Astrocyte of the cerebellum (primary cell): ENCODE measurements around the gene IGF2BP3.

Source experiments
- DNase-seq: peaks from one replicate; pipeline ENCODE4 v3.0.0-alpha.2; 2011; ENCODE audit warnings: low read depth
- H3K4me3 ChIP-seq: 2 replicates; pipeline ENCODE4 v1.5.1; 2011; ENCODE audit warnings: mild to moderate bottlenecking, low read depth, low read length, moderate library complexity
- in situ Hi-C: cut with HindIII; loops from 2 replicates; pipeline ENCODE4 v1.10.0; 2017; ENCODE audit warnings: low sequenced_read_pairs
- TF ChIP-seq, protein P1 (sequence below): IDR thresholded peaks from 2 replicates; pipeline ENCODE4 v1.5.1; 2012; ENCODE audit warnings: low read length, low read depth, moderate library complexity, mild to moderate bottlenecking; ENCODE audit errors: missing control alignments

IGF2BP3 gene

GRCh38 chr7:23430893-23431259, 39.4 kb downstream of the IGF2BP3 start:
- TF ChIP-seq, protein P1, sequence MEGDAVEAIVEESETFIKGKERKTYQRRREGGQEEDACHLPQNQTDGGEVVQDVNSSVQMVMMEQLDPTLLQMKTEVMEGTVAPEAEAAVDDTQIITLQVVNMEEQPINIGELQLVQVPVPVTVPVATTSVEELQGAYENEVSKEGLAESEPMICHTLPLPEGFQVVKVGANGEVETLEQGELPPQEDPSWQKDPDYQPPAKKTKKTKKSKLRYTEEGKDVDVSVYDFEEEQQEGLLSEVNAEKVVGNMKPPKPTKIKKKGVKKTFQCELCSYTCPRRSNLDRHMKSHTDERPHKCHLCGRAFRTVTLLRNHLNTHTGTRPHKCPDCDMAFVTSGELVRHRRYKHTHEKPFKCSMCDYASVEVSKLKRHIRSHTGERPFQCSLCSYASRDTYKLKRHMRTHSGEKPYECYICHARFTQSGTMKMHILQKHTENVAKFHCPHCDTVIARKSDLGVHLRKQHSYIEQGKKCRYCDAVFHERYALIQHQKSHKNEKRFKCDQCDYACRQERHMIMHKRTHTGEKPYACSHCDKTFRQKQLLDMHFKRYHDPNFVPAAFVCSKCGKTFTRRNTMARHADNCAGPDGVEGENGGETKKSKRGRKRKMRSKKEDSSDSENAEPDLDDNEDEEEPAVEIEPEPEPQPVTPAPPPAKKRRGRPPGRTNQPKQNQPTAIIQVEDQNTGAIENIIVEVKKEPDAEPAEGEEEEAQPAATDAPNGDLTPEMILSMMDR: no peak
- in situ Hi-C loops: no loop called here
- no peak for DNase-seq
- no peak overlapping the region for H3K4me3 ChIP-seq

DNA sequence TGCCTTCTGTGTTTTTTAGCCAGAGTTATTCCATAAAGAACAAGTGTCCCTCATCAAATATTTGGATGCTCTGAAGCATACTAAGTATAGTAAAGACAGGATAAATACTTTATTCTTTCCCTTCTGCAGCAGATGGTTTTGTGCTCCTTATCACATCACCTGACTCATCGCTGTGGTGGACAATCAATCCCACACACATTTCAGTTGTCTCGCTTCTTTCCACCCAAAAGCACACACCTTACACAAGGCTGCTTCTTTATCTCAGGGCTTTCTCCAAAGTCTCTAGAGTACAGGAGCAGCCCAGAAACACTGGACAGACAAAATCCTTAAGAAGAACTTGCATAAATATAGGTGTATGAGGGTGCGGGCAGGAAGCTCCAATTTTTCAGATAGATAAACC, 43.4 kb downstream of the IGF2BP3 start:
- H3K4me3 ChIP-seq: no peak overlapping the region
- in situ Hi-C loops: no loop called here
- TF ChIP-seq, protein P1: no peak
- DNase-seq: no peak

- H3K4me3 ChIP-seq: no peak overlapping the region
- no peak for DNase-seq
- in situ Hi-C loops: no loop called here
- TF ChIP-seq, protein P1: no peak
These were observed 47.4 kb downstream of the IGF2BP3 start for GRCh38 chr7:23422909-23423308.

- no peak overlapping the region for H3K4me3 ChIP-seq
- TF ChIP-seq, protein P1: no peak
- in situ Hi-C loops: no loop called here
- no peak for DNase-seq
These were observed 47.9 kb downstream of the IGF2BP3 start for GRCh38 chr7:23422384-23422783.

GRCh38 chr7:23419845-23420244, 50.4 kb downstream of the IGF2BP3 start:
- H3K4me3 ChIP-seq: no peak overlapping the region
- TF ChIP-seq, protein P1: no peak
- in situ Hi-C loops: no loop called here
- DNase-seq: no peak

GRCh38 chr7:23419160-23419559, 51.1 kb downstream of the IGF2BP3 start:
- H3K4me3 ChIP-seq: no peak overlapping the region
- TF ChIP-seq, protein P1: no peak
- in situ Hi-C loops: no loop called here
- no peak for DNase-seq

DNA sequence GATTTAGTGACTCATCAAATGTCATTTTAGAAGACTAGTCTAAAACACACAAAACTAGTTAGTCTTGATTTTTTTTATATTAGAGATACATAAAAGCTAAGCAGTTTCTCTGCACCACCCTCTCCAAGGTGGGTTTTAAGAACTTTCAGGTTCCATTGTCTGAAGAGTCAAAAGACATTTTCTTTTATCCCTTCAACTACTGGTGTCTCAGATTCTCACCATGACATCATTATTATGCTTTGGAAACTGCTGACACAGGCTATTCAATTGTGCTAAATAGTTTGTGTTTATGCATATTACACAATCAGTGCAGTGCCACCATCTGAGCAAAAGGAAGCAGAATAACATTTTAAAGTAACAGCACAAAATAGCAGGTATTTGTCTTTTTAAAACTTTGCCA, 52.2 kb downstream of the IGF2BP3 start:
- H3K4me3 ChIP-seq: no peak overlapping the region
- TF ChIP-seq, protein P1: no peak
- peak; percentile 60 for DNase-seq
- in situ Hi-C loops: no loop called here
